Right lobe of liver (tissue), 4 donors: ENCODE measurements around the gene AKAP8L.
"Not testable (repeated sequence)": the region's sequence is repeated elsewhere in the genome, so short reads cannot be mapped to it uniquely, and the experiment has no call there.

Source experiments
- POLR2A ChIP-seq: fragments of 450-650 bp; IDR thresholded peaks from one replicate; pipeline ENCODE4 v1.6.1; 2017; ENCODE audit warnings: antibody characterized with exemption, mild to moderate bottlenecking
- TF ChIP-seq, protein P1 (sequence below), 4 donors: fragments of 200-600 bp in 3 of 4; fragments of 450-650 bp in 1 of 4; IDR thresholded peaks; one replicate each; pipeline versions ENCODE4 v1.5.1 to v1.8.0; 2016 to 2022; ENCODE audit warnings: antibody characterized with exemption in 4 of 4, mild to moderate bottlenecking in 2 of 4
- donor health status: DM: no; HTN: no; CAD: no.
- donor health status: DM: no; HTN: no; CAD: no.
- donor health status: DM: no; HTN: yes; CAD: no.

DNA sequence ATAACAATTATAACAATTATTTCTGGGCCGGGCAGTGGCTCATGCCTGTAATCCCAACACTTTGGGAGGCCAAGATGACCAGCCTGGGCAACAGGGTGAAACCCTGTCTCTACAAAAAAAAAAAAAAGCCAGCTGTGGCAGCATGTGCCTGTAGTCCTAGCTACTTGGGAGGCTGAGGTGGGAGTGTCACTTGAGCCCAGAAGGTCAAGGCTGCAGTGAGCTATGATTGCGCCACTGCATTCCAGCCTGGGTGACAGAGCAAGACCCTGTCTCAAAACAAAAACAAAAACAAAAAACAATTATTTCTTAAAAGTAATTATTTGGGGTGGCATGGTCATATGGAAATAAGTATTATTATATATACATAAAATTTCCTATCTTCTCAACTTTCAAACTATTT lies 7.4 kb downstream of the AKAP8L start:
- TF ChIP-seq, protein P1, sequence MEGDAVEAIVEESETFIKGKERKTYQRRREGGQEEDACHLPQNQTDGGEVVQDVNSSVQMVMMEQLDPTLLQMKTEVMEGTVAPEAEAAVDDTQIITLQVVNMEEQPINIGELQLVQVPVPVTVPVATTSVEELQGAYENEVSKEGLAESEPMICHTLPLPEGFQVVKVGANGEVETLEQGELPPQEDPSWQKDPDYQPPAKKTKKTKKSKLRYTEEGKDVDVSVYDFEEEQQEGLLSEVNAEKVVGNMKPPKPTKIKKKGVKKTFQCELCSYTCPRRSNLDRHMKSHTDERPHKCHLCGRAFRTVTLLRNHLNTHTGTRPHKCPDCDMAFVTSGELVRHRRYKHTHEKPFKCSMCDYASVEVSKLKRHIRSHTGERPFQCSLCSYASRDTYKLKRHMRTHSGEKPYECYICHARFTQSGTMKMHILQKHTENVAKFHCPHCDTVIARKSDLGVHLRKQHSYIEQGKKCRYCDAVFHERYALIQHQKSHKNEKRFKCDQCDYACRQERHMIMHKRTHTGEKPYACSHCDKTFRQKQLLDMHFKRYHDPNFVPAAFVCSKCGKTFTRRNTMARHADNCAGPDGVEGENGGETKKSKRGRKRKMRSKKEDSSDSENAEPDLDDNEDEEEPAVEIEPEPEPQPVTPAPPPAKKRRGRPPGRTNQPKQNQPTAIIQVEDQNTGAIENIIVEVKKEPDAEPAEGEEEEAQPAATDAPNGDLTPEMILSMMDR (IDR thresholded peaks at IDR 0.05): not testable (repeated sequence)
- not testable (repeated sequence) for TF ChIP-seq POLR2A
